GM21529 (cell line): Measurements from ENCODE around the gene KRTAP10-12.

Experiments
- ATAC-seq: cut with Tn5 transposase; IDR thresholded peaks from one replicate; pipeline ENCODE4 v1.9.1; 2021; ENCODE audit not compliant: unreplicated experiment

The KRTAP10-12 gene

GRCh38 chr21:44697811-44698734, 1.1 kb downstream of the KRTAP10-12 start:
- no peak for ATAC-seq

GRCh38 chr21:44699502-44700001, 2.6 kb downstream of the KRTAP10-12 start:
- ATAC-seq: no peak

- ATAC-seq: no peak
Observed at GRCh38 chr21:44700101-44701022, 3.4 kb downstream of the KRTAP10-12 start.

- no peak for ATAC-seq
Observed at GRCh38 chr21:44701023-44701400, 4.0 kb downstream of the KRTAP10-12 start.

GRCh38 chr21:44701541-44701940, 4.6 kb downstream of the KRTAP10-12 start:
- no peak for ATAC-seq

- ATAC-seq: no peak
Observed at GRCh38 chr21:44702111-44702972, 5.4 kb downstream of the KRTAP10-12 start.

- no peak for ATAC-seq
Observed at GRCh38 chr21:44702973-44703730, 6.2 kb downstream of the KRTAP10-12 start.

- no peak for ATAC-seq
Observed at GRCh38 chr21:44703731-44704635, 7.0 kb downstream of the KRTAP10-12 start.

- no peak for ATAC-seq
Observed at GRCh38 chr21:44704636-44705001, 7.6 kb downstream of the KRTAP10-12 start.

GRCh38 chr21:44706026-44706705, 9.2 kb downstream of the KRTAP10-12 start:
- no peak for ATAC-seq

GRCh38 chr21:44706706-44707581, 10.0 kb downstream of the KRTAP10-12 start:
- ATAC-seq: no peak

- no peak for ATAC-seq
Observed at GRCh38 chr21:44708213-44708865, 11.4 kb downstream of the KRTAP10-12 start.

GRCh38 chr21:44708866-44709425, 12.0 kb downstream of the KRTAP10-12 start:
- ATAC-seq: no peak

- ATAC-seq: no peak
Observed at GRCh38 chr21:44709426-44710293, 12.7 kb downstream of the KRTAP10-12 start.

GRCh38 chr21:44710294-44710665, 13.3 kb downstream of the KRTAP10-12 start:
- ATAC-seq: no peak
